ENCODE data around the gene KCNQ4. TPM values are rescaled to one million over a fixed set of nuclear protein-coding genes. Genes with fewer than 3 reads are reported as not detected.

The KCNQ4 gene
- total RNA-seq, 1 donor from 2014 or later, result 1.5 TPM

DNA sequence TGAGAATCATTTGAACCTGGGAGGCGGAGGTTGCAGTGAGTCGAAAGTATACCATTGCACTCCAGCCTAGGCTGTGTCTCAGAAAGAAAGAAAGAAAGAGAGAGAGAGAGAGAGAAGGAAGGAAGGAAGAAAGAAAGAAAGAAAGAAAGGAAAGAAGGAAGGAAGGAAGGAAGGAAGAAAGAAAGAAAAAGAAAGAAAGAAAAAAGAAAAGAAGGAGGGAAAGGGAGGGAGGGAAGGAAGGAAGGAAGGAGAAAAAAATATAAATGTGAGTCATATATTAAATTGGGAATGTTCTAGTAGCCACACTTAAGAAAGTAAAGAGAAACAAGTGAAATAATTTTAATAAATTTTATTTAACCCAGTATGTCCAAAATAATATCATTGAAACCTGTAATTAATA lies 95.3 kb downstream of the KCNQ4 start:
- TF ChIP-seq, protein P1, sequence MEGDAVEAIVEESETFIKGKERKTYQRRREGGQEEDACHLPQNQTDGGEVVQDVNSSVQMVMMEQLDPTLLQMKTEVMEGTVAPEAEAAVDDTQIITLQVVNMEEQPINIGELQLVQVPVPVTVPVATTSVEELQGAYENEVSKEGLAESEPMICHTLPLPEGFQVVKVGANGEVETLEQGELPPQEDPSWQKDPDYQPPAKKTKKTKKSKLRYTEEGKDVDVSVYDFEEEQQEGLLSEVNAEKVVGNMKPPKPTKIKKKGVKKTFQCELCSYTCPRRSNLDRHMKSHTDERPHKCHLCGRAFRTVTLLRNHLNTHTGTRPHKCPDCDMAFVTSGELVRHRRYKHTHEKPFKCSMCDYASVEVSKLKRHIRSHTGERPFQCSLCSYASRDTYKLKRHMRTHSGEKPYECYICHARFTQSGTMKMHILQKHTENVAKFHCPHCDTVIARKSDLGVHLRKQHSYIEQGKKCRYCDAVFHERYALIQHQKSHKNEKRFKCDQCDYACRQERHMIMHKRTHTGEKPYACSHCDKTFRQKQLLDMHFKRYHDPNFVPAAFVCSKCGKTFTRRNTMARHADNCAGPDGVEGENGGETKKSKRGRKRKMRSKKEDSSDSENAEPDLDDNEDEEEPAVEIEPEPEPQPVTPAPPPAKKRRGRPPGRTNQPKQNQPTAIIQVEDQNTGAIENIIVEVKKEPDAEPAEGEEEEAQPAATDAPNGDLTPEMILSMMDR (IDR thresholded peaks at IDR 0.05; ENCODE audit: borderline replicate concordance), result no peak
- intact Hi-C loops (cut with micrococcal nuclease), result no loop called here
- H3K27ac ChIP-seq (replicated peaks), result no peak overlapping the region
- H3K9me3 ChIP-seq (replicated peaks), result peaks cover 11% of the 10 kb centered on the region
- H3K27me3 ChIP-seq (ENCODE audit: low read depth), result peaks cover 16% of the 10 kb centered on the region
- DNase-seq, result no peak
- no peak overlapping the region for H3K4me3 ChIP-seq
- peaks cover 39% of the 10 kb centered on the region for H3K4me1 ChIP-seq
- H3K36me3 ChIP-seq, result no peaks in the 10 kb centered on the region

DNA sequence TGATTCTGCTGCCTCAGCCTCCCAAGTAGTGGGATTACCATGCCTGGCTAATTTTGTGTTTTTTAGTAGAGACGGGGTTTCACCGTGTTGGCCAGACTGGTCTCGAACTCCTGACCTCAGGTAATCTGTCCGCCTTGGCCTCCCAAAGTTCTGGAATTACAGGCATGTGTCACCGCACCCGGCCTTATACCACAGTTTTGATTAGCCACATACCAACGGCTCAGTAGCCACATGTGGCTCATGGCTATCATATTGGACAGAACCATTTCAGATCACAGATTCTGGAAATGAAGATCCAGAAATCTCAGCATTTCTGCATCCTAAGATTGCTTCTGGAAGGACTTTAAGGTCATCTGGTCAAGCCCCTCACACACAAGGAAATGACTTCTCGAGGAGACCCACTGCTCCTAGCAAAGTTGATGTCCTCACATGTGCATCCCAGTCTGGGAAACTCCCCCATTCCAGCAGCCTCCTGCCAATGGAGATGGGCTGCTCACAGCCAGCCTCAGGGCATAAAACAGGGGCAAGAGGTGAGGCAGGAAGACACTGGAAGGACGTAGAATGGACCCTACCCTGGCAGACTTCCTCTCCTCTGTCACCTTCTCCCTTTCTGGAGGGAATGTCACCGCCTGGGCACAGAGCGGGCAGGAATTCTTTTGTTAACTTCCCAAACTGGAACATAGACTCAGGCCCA lies 96.0 kb downstream of the KCNQ4 start:
- DNase-seq, result no peak
- Histone ChIP-seq H3K4me1 (peaks cover 45% of the 10 kb centered on the region), H3K27ac (replicated peaks) (no peak overlapping the region), H3K36me3 (no peaks in the 10 kb centered on the region), H3K4me3 (no peak overlapping the region), H3K27me3 (ENCODE audit: low read depth) (peaks cover 23% of the 10 kb centered on the region), H3K9me3 (replicated peaks) (peaks cover 11% of the 10 kb centered on the region)
- TF ChIP-seq, protein P1 (IDR thresholded peaks at IDR 0.05; ENCODE audit: borderline replicate concordance), result no peak
- intact Hi-C loops (cut with micrococcal nuclease), result no loop called here

DNA sequence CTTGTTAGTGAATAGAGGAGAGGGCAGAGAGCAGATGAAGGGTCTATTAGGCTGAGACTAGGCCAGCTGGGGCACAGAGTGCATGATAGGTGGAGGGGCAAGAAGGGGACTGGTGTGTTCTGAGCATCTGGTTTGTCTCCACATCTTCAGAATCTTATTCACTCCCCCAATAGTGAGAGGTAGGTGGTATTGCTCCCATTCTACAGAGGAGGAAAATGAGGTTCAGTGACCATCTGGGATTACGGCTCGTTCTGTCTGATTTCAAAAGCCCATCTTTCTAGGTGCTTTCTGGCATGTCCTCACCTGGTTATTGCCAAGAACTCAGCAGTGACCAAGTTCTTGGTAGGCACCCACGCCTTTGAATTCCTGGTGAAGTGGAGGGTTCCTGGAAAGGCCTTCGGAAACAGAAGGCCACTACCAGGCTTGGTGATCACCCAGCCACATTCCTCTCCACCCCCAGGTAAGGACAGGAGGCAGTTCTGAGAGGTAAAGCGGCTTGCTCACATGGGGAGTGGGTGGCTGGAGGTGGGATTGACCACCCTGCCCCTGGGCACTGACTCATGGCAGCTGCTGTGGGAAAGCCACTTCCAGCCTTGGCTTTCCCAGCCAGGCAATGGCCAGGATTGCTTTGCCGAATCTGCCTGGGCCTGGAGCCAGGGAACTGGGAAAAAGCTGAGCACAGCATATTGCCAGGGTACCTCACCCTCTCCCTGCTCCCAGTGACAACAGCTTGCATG lies 97.4 kb downstream of the KCNQ4 start:
- peaks cover 9% of the 10 kb centered on the region for H3K9me3 ChIP-seq (replicated peaks)
- H3K27ac ChIP-seq (replicated peaks), result no peak overlapping the region
- H3K4me3 ChIP-seq, result no peak overlapping the region
- TF ChIP-seq, protein P1 (IDR thresholded peaks at IDR 0.05; ENCODE audit: borderline replicate concordance), result no peak
- peaks cover 27% of the 10 kb centered on the region for H3K27me3 ChIP-seq (ENCODE audit: low read depth)
- peaks cover 39% of the 10 kb centered on the region for H3K4me1 ChIP-seq
- H3K36me3 ChIP-seq, result no peaks in the 10 kb centered on the region
- no peak for DNase-seq
- intact Hi-C loops (cut with micrococcal nuclease), result no loop called here

DNA sequence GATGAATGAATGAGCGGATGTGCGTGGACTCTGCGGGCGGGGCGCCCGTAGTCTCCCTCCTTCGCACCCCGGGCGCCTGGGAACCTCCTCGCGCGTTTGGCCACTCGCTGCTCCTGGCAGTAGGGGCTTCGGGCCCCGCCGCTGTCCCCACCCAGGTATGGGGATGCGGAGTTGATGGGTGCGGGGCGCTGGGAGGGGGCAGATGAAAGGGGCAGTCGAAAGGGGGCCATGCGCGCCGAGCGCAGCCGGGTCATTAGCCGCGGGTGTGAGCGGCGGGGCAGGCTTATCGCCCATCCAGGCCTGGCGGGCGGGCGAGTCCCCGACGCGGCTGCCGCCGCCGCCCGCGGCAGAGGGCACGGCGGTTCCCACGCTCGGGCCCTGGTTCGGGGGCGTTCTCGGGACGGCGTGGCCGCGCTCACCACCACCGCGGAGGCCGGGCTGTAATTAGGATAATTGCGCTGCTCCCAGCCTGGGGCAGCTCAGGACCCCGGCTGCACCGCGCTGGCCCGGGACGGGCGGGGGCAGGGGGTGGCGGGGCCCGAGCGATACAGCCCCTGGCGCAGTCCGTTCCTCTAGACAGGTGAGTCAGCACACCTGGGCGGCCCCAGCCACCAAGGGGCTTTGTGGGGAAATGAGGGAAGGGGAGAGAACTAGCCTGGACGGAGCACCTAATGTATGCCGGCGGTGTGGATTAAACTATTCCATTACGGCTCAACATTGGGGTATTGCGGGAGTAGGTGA lies 100.6 kb downstream of the KCNQ4 start:
- TF ChIP-seq, protein P1 (IDR thresholded peaks at IDR 0.05; ENCODE audit: borderline replicate concordance), result no peak
- intact Hi-C loops (cut with micrococcal nuclease), result no loop called here
- H3K9me3 ChIP-seq (replicated peaks), result no peaks in the 10 kb centered on the region
- no peaks in the 10 kb centered on the region for H3K36me3 ChIP-seq
- no peak for DNase-seq
- no peak overlapping the region for H3K27ac ChIP-seq (replicated peaks)
- peak overlapping the region; percentile 53 for H3K4me3 ChIP-seq
- H3K27me3 ChIP-seq (ENCODE audit: low read depth), result peaks cover 27% of the 10 kb centered on the region
- H3K4me1 ChIP-seq, result peaks cover 26% of the 10 kb centered on the region

DNA sequence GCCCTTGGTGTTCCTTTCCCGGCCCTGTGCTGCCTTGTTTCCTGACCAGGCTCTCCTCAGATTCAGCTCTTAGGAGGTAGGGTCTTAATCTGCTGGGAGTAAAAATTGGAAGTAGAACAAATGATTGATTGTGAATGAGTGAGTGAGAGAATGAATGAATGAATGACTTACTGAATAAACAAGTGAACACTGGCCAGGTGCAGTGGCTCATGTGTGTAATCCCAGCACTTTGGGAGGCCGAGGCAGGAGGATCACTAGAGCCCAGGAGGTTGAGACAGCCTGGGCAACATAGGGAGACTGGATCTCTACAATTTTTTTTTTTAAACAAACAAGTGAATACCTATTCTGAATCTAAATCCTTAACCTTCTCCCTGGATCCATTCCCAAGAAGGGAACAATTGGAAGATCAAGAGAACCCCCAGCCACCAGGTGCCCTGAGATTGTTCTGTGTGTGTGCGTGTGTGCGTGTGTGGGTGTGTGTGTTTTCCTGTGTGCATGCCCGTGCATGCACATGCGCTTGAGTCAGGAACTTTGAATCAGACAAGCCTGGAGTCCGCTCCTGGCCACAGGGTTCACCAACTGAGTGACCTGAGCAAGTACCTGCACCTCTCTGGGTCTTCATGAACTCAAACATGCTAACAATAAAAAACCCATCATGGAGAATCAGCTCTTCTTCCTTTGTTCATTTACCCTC lies 102.9 kb downstream of the KCNQ4 start:
- no peaks in the 10 kb centered on the region for H3K36me3 ChIP-seq
- H3K27ac ChIP-seq (replicated peaks), result no peak overlapping the region
- no peak for DNase-seq
- H3K4me3 ChIP-seq, result no peak overlapping the region
- TF ChIP-seq, protein P1 (IDR thresholded peaks at IDR 0.05; ENCODE audit: borderline replicate concordance), result no peak
- H3K4me1 ChIP-seq, result peaks cover 18% of the 10 kb centered on the region
- intact Hi-C loops (cut with micrococcal nuclease), result no loop called here
- H3K27me3 ChIP-seq (ENCODE audit: low read depth), result peaks cover 27% of the 10 kb centered on the region
- H3K9me3 ChIP-seq (replicated peaks), result no peaks in the 10 kb centered on the region
